Endothelial cell of umbilical vein (primary cell): ENCODE measurements around the gene CFAP107. TPM values are rescaled to one million over a fixed set of nuclear protein-coding genes. Genes with fewer than 3 reads are reported as not detected.

Source experiments
- BruUV-seq: library from RNA; stranded (reverse); fragments of 400-500 nt; replicated peaks from 2 replicates; lab custom pipeline; 2021; lab: Mats Ljungman, UMichigan
- CTCF ChIA-PET: fragments of 300-600, 350-600 bp; sonication (Branson Sonifier 250); formaldehyde crosslinking; loops from one replicate; lab custom pipeline; 2021; ENCODE audit warnings: antibody characterized with exemption, inconsistent platforms; lab: Charles Lee
- POLR2A ChIA-PET: fragments of 300-600, 350-600 bp; sonication (Branson Sonifier 250); formaldehyde crosslinking; loops from one replicate; lab custom pipeline; 2021; ENCODE audit warnings: antibody characterized with exemption, inconsistent platforms; lab: Charles Lee
- DNase-seq: peaks from one replicate; pipeline ENCODE4 v3.0.0-alpha.2; 2011; ENCODE audit warnings: low read depth, low spot score
- FAIRE-seq: peaks from 2 replicates; lab custom pipeline; 2011; peaks lifted over from hg19 to GRCh38; lab: Jason Lieb, UNC
- H2AFZ ChIP-seq: 2 replicates; pipeline ENCODE4 v1.6.0; 2012; ENCODE audit warnings: low read depth, low read length, control low read depth, inconsistent platforms
- H3K27ac ChIP-seq: 2 replicates; pipeline ENCODE4 v1.5.1; 2011; ENCODE audit warnings: low read depth, mild to moderate bottlenecking, control low read depth, low read length, moderate library complexity; ENCODE audit not compliant: insufficient read depth
- H3K27me3 ChIP-seq, 2 experiments: 2 replicates each; pipeline versions ENCODE4 v1.6.0 to v1.6.1; 2011; ENCODE audit warnings: low read length in 2 of 2, mixed read lengths in 1 of 2; ENCODE audit not compliant: control insufficient read depth in 2 of 2, insufficient read depth in 2 of 2
- H3K36me3 ChIP-seq, 2 experiments: 2 replicates in 1 of 2; 3 replicates in 1 of 2; pipeline ENCODE4 v1.5.1; 2011; ENCODE audit warnings: low read length in 2 of 2, mild to moderate bottlenecking in 1 of 2, moderate library complexity in 1 of 2; ENCODE audit not compliant: control insufficient read depth in 2 of 2, insufficient read depth in 2 of 2; ENCODE audit errors: extremely low read depth in 1 of 2
- H3K4me1 ChIP-seq: 3 replicates; pipeline ENCODE4 v1.5.1; 2011; ENCODE audit warnings: mild to moderate bottlenecking, low read length; ENCODE audit not compliant: control insufficient read depth, insufficient read depth; ENCODE audit errors: extremely low read depth
- H3K4me2 ChIP-seq: 2 replicates; pipeline ENCODE4 v1.6.1; 2011; ENCODE audit warnings: low read length, control low read depth, mixed read lengths; ENCODE audit not compliant: insufficient read depth
- H3K4me3 ChIP-seq, 3 experiments: fragments of 200-600 bp in 1 of 3; sonication (generic), shearing (Covaris generic) in 1 of 3; replicated peaks in 1 of 3; 2 replicates each; pipeline ENCODE4 v1.5.1; 2011 to 2016; ENCODE audit warnings: control low read depth in 3 of 3, low read length in 3 of 3, mild to moderate bottlenecking in 2 of 3, inconsistent platforms in 1 of 3, low read depth in 1 of 3, moderate library complexity in 1 of 3; ENCODE audit not compliant: insufficient read depth in 1 of 3
- H3K79me2 ChIP-seq: 2 replicates; pipeline ENCODE4 v1.6.0; 2012; ENCODE audit warnings: low read length, inconsistent platforms; ENCODE audit not compliant: control insufficient read depth, insufficient read depth
- H3K9ac ChIP-seq: replicated peaks from 2 replicates; pipeline ENCODE3; 2011; ENCODE audit warnings: low read length, control low read depth; ENCODE audit not compliant: insufficient read depth; ENCODE audit errors: extremely low read depth
- H3K9me1 ChIP-seq: replicated peaks from 3 replicates; pipeline ENCODE4 v1.6.0; 2011; ENCODE audit warnings: mild to moderate bottlenecking, low read length; ENCODE audit not compliant: control insufficient read depth, insufficient read depth; ENCODE audit errors: extremely low read depth
- H3K9me3 ChIP-seq: replicated peaks from 2 replicates; pipeline ENCODE4 v1.5.1; 2012; ENCODE audit warnings: low read length, inconsistent platforms; ENCODE audit not compliant: control insufficient read depth, insufficient read depth
- H4K20me1 ChIP-seq: replicated peaks from 2 replicates; pipeline ENCODE3; 2011; ENCODE audit warnings: mild to moderate bottlenecking, low read length; ENCODE audit not compliant: control insufficient read depth, insufficient read depth; ENCODE audit errors: extremely low read depth
- EZH2 ChIP-seq: IDR thresholded peaks from 2 replicates; pipeline ENCODE4 v1.6.1; 2012; ENCODE audit warnings: borderline replicate concordance, low read depth, mild to moderate bottlenecking, moderate library complexity, low read length, inconsistent platforms; ENCODE audit not compliant: severe bottlenecking
- FOS ChIP-seq: IDR thresholded peaks from 2 replicates; pipeline ENCODE4 v1.6.1; 2011; ENCODE audit warnings: mild to moderate bottlenecking, low read length, moderate library complexity, borderline replicate concordance; ENCODE audit not compliant: insufficient read depth
- GATA2 ChIP-seq: IDR thresholded peaks from 2 replicates; pipeline ENCODE4 v1.7.0; 2011; ENCODE audit warnings: low read depth, mild to moderate bottlenecking, moderate library complexity, mixed read lengths, low read length; ENCODE audit not compliant: insufficient read length, insufficient read depth
- JUN ChIP-seq: IDR thresholded peaks from 2 replicates; pipeline ENCODE4 v1.6.1; 2011; ENCODE audit warnings: borderline replicate concordance, low read depth; ENCODE audit not compliant: insufficient read length, insufficient read depth
- MYC ChIP-seq: IDR thresholded peaks from one replicate; pipeline ENCODE4 v1.6.1; 2011; ENCODE audit warnings: mild to moderate bottlenecking, low read depth, low read length
- POLR2A ChIP-seq: IDR thresholded peaks from 2 replicates; pipeline ENCODE4 v1.6.1; 2012; ENCODE audit warnings: low read depth, mild to moderate bottlenecking, control low read depth, low read length
- POLR2AphosphoS5 ChIP-seq: IDR thresholded peaks from 2 replicates; pipeline ENCODE4 v1.6.1; 2012; ENCODE audit warnings: low read depth, mild to moderate bottlenecking, control low read depth, low read length, moderate library complexity; ENCODE audit not compliant: insufficient read depth
- dilution Hi-C: fragments of 300-500 bp; cut with MboI; formaldehyde crosslinking; loops from one replicate; pipeline ENCODE4 v1.15.0; 2019; ENCODE audit warnings: low sequenced_read_pairs; ENCODE audit not compliant: extremely low pct_ligation_motif_present
- intact Hi-C: fragments of 100-400 bp; cut with micrococcal nuclease; formaldehyde crosslinking; loops from one replicate; pipeline ENCODE4 v1.10.0; 2022
- polyA plus RNA-seq, 4 experiments: library from polyadenylated mRNA; depleted of rRNA in 3 of 4; stranded (reverse) in 3 of 4; unstranded in 1 of 4; fragments of >200 nt; gene quantifications; 2 replicates each; pipeline versions ENCODE4 v1.2.1 to v1.2.3, GENCODE V29; 2011 to 2012; ENCODE audit warnings: missing spikeins in 1 of 4
- total RNA-seq: library from RNA; stranded (reverse); gene quantifications from 2 replicates; pipeline ENCODE4 v1.2.3, GENCODE V29; 2021
- TF ChIP-seq, protein P1 (sequence below), 2 donors: IDR thresholded peaks; 1 replicate in 1 of 2; 2 replicates in 1 of 2; pipeline ENCODE4 v1.5.1; 2011; ENCODE audit warnings: low read length in 2 of 2, mild to moderate bottlenecking in 2 of 2, moderate library complexity in 2 of 2, control low read depth in 1 of 2, inconsistent platforms in 1 of 2, low read depth in 1 of 2; ENCODE audit not compliant: insufficient read depth in 1 of 2; ENCODE audit errors: extremely low read depth in 1 of 2
- TF ChIP-seq, protein P2 (sequence below): IDR thresholded peaks from 2 replicates; pipeline ENCODE4 v1.6.1; 2011; ENCODE audit not compliant: insufficient read depth, insufficient read length

CFAP107 gene
- total and polyA plus RNA-seq, 2 donors (not counting 3 experiments of a cell fraction or from before 2014, with no cell fraction given): not detected

DNA sequence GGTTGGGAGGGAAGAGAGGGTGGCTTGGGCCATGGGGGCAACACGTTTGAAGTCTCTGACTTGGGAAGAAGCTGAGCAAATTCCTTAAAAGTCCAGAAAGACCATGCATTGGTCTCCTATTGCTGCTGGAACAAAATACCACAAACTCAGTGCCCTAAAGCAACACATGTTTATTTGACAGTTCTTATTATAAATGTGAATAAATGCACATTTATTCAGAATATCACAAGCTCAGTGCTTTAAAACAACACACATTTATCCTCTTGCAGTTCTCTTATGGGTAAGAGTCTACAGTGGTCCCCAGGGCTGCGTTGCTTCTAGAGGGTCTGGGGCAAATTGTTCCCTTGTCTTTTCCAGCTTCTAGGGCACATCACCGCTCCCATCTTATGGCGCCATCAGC lies 17.5 kb downstream of the CFAP107 start:
- FAIRE-seq: no peak
- ChIA-PET POLR2A (no interaction called here), CTCF (no interaction called here)

DNA sequence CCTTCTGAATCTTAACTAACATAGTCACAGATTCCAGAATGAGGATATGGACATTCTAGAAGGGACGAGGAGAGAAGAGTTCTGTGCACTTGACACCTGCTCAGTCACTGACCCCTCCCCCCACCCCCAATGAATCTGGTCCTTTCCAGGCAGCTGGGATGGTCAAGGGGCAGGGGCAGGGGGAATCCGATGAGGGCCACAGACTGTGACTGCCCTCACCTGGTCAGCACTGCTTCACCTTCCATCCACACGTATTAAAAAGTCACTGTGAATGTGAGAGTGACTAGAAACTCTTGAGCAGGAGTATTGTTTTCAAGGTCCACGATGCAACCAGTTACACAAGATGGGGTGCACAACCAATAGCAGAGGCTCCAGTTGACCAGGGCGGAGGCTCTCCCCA lies 18.0 kb downstream of the CFAP107 start:
- Histone ChIP-seq H3K36me3 (no peaks in the 10 kb centered on the region), H3K9me3 (no peaks in the 10 kb centered on the region), H3K4me2 (no peak overlapping the region), H3K27ac (no peak overlapping the region), H3K9ac (no peak overlapping the region), H3K4me1 (no peaks in the 10 kb centered on the region), H2AFZ (no peak overlapping the region), H3K4me3 (no peak overlapping the region), H3K27me3 (no peaks in the 10 kb centered on the region), H4K20me1 (no peaks in the 10 kb centered on the region), H3K79me2 (no peaks in the 10 kb centered on the region), H3K9me1 (no peaks in the 10 kb centered on the region)
- ChIA-PET POLR2A (no interaction called here), CTCF (no interaction called here)
- no peak for DNase-seq
- no peak for FAIRE-seq
- TF ChIP-seq JUN: no peak
- no peak for TF ChIP-seq POLR2AphosphoS5
- TF ChIP-seq, protein P1, sequence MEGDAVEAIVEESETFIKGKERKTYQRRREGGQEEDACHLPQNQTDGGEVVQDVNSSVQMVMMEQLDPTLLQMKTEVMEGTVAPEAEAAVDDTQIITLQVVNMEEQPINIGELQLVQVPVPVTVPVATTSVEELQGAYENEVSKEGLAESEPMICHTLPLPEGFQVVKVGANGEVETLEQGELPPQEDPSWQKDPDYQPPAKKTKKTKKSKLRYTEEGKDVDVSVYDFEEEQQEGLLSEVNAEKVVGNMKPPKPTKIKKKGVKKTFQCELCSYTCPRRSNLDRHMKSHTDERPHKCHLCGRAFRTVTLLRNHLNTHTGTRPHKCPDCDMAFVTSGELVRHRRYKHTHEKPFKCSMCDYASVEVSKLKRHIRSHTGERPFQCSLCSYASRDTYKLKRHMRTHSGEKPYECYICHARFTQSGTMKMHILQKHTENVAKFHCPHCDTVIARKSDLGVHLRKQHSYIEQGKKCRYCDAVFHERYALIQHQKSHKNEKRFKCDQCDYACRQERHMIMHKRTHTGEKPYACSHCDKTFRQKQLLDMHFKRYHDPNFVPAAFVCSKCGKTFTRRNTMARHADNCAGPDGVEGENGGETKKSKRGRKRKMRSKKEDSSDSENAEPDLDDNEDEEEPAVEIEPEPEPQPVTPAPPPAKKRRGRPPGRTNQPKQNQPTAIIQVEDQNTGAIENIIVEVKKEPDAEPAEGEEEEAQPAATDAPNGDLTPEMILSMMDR (IDR thresholded peaks at IDR 0.05; ENCODE audit: extremely low read depth in 1 of 2, insufficient read depth in 1 of 2, low read depth in 1 of 2, low read length in 2 of 2): no peak
- TF ChIP-seq FOS: no peak
- no peak for TF ChIP-seq POLR2A
- TF ChIP-seq GATA2: no peak
- TF ChIP-seq EZH2: no peak
- TF ChIP-seq, protein P2, sequence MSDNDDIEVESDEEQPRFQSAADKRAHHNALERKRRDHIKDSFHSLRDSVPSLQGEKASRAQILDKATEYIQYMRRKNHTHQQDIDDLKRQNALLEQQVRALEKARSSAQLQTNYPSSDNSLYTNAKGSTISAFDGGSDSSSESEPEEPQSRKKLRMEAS: no peak
- no peak for TF ChIP-seq MYC
- dilution Hi-C loops (no loop called here), intact Hi-C loops (no loop called here)
- BruUV-seq: no TSS peak

More for the DNA sequence above, 17.5 kb downstream of the CFAP107 start:
- Histone ChIP-seq H3K79me2 (no peaks in the 10 kb centered on the region), H3K4me1 (no peaks in the 10 kb centered on the region), H3K27me3 (no peaks in the 10 kb centered on the region), H3K36me3 (no peaks in the 10 kb centered on the region), H2AFZ (no peak overlapping the region), H3K9me3 (no peaks in the 10 kb centered on the region), H3K27ac (no peak overlapping the region), H3K9ac (no peak overlapping the region), H3K9me1 (no peaks in the 10 kb centered on the region), H3K4me3 (no peak overlapping the region), H4K20me1 (no peaks in the 10 kb centered on the region), H3K4me2 (no peak overlapping the region)
- TF ChIP-seq, protein P1 (IDR thresholded peaks at IDR 0.05; ENCODE audit: extremely low read depth in 1 of 2, insufficient read depth in 1 of 2, low read depth in 1 of 2, low read length in 2 of 2): no peak
- TF ChIP-seq POLR2AphosphoS5 (no peak), JUN (no peak), GATA2 (no peak), EZH2 (no peak)
- intact Hi-C loops (no loop called here), dilution Hi-C loops (no loop called here)
- no peak for DNase-seq
- no TSS peak for BruUV-seq
